ENCODE data around the gene PLPPR1.
"Not testable (repeated sequence)": the region's sequence is repeated elsewhere in the genome, so short reads cannot be mapped to it uniquely, and the experiment has no call there.

Gene PLPPR1

DNA sequence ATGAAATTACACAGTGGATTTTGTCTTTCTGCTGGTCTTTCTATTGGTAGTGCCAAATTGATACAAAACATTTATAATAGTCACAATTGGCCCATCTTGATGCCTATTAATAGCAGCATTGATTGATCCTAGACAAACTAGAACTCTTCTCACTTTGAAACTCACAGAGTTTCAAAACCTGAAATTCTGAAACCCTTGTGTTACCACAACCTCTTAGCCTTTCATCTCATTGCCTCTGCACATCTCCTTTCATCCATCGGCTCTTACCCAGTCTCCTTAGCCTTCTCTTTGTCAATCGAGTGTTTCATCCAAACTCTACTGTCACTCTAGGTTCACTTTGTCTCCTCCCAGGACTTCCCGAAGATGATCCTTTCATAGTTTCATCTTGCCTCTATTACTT is 22.1 kb downstream of the PLPPR1 start:
- DNase-seq: no peak

DNA sequence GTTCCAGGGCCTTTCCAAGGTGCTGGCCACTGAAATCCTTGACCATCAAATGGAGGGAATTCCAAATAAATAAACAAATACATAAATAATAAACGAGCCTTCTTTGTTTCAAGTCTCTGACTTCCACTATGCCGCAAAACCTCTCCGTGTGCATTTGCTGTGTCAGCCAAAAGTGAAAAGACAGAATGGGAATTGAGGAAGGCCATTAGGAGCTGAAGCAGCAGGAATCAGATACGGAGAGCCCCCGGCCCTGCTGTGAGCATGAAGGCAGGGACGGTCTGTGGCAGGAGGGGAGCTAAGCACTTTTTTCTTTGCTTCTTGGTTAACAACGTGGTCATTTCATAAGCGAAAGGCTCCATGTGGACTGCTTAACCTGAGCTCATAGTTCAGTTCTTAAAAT is 26.1 kb downstream of the PLPPR1 start:
- no peak for DNase-seq

GRCh38 chr9:101055516-101055915 is 27.0 kb downstream of the PLPPR1 start:
- no peak for DNase-seq

DNA sequence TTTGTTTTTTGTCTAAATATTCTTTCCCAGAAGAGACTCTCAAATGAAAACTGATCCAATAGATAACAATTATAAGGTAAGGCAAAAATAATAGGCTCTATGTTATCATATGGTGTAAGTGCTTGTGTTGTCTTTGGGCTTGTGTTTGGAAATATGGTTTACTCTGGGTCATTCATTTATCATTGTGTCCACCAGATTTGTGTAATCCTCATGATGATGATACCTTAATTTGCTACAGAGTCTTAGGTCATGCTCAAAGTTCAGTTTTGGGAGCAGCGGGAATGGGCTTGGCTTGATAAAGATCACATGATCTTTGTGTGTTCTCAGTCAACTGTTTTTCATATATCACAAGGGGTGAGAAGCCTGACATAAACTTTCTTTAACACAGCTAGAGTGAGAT is 34.2 kb downstream of the PLPPR1 start:
- no peak for DNase-seq

GRCh38 chr9:101063192-101063591 is 34.7 kb downstream of the PLPPR1 start:
- no peak for DNase-seq

DNA sequence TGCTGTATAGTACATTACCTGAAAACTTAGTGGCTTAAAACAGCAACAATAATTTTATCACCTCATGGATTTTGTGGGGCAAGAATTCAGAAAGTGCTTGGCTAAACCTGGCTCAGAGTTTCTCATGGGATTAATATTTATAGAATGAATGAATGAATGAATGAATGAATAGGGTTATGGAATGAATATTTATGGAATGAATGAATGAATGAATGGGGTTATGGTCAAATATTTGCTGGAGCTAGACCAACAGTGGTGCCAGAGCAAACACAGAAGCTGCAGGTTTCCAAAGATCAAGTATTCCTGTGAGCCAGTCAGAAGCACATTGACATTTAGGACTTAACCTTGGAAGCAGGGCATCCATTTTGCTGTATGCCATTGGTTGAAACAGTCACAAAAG is 35.7 kb downstream of the PLPPR1 start:
- no peak for DNase-seq

- DNase-seq: no peak
Measured at GRCh38 chr9:101065930-101066329, 37.4 kb downstream of the PLPPR1 start.

DNA sequence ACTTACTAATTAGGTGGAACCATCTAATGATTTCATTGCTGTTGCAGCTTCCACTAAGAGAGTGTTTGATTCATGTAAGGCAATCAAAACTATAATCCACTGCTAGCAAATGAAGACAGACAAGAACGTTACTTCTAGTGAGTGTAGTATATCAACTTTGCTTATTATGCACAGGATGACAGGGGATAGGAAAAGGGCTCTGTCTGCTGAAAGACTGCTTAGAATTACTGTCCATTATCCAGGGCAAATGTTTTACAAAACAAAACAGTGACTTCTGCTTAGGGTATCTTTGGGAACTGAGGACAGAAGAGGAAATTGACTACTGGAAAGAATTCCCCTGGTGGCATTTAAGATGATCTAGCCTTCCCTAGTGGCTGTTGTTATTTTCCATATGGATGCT is 40.2 kb downstream of the PLPPR1 start:
- no peak for DNase-seq

GRCh38 chr9:101072259-101072658 is 43.7 kb downstream of the PLPPR1 start:
- no peak for DNase-seq

DNA sequence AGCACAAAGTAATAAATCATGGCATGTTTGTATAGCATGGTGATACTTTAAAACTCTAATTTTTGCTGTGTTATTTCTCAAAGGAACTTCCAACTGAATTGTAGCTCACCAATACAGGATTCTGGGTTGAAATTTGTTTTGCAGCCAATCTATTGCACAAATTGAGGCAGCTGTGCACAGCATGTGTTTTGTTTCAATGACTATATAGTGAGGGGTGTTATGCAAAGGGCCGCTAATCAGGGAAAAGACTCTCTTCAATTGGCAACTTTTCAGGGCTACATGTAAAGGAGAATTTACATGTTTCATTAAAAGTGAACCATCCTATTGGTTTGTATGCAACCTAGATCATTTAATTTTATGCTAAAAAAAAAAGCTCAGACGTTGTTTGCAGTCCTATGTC is 44.6 kb downstream of the PLPPR1 start:
- no peak for DNase-seq

DNA sequence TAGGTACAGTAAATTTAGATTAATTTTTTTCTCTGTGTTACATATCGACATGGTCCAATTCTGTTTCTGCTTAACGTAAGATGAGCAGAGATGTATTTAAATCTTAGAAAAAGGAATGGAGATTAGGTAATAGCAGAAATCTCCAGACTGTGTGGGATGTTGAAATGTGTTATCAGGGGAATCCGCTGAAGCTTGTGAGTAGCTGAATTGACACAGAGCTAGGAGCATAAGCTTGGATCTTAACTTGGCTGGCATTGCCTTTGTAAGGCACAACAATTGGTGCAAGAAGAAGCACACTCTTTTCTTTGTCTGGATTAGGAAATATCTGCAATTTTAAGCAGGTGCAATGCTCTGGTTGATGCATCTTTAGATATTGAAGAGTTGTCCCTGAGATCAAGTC is 53.1 kb downstream of the PLPPR1 start:
- no peak for DNase-seq

DNA sequence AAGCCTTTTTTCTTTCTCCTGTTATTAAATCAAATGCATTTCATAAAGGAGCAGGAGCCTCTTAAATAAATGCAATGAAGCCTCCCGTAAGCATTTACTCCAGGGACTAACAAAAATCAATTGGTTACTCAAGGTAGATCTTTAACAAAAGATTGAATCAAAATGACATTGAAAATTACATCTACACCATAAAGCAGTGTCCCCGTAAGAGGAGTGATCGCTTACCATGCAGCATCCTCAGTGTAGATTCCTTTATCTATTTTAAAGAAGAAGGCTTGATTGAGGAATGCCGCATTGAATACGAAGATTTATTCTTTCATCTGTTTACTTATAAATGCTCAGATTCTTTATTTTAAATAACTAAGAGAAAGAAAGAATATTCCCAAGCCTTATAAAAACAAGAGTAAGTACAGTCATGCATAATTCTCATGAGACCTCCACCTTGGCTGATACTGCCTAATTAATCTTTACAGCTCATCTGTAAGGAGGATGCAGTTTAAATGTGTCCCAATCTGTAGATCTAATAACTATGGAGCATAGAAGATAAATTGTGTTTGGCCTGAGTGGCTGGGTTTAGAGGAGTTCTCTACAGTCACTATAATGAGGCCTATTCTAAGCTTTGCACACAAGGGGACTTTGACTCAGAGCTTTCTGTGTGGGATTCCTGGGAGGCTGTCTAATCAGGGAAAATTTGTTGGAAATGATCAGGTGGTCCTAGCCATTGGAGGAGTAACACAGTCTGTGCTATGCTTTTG is 55.1 kb downstream of the PLPPR1 start:
- no peak for DNase-seq

DNA sequence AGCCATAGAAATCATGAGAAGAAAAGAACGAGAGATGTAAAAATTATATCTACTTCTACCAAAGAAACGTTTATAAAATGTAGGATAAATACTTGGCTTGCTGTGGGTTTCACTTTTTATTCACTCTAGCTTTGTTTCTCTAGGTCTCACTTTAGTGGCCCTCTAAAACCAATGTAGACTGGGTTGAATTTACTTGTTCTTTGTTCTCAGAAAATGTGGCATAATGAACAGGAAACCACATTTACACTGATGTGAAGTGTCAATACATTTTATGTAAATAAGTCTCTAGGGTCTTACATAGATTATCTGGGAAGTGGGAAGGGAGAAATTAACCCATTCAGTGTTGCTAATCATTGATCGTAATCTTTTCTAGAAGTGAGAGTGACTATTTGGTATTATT is 58.9 kb downstream of the PLPPR1 start:
- DNase-seq: no peak

GRCh38 chr9:101092922-101093321 is 64.4 kb downstream of the PLPPR1 start:
- no peak for DNase-seq

GRCh38 chr9:101093620-101094019 is 65.1 kb downstream of the PLPPR1 start:
- DNase-seq: no peak

DNA sequence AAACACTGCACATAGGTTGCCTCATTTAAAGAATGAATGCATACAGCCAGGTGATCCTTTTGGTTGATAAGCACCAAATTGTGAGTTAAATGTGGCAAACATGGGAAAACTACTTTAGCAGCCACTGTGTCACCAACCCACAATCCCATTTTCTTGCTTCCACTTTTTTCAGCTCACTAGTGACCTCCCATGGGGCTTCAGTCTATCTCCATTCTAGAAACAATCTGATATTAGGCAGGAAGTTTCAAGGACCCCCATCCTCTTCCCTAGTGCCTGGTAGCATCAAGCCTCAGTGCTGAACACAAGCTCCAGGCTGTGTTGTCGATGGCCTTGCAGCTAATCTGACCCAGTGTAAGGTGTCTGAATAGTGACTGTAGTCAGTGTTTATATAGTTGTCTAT is 66.2 kb downstream of the PLPPR1 start:
- DNase-seq: no peak

DNA sequence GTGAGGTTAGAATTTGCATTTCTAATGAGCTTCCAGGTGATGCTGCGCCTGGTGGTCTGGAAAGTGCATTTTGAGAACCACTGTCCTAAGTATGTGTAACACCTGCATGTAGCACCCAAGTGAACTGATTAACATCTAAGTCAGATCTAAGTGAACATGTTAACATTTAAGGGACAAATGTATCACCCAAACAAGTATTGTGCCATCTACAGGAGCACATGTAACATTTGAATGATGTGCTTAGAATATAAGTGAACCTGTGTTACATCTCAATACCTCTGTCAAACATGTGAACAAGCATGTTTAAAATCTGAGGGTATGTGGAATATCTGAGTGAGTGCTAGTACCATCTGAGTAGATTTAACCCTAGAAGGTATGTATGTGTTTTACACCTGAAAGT is 68.7 kb downstream of the PLPPR1 start:
- no peak for DNase-seq

DNA sequence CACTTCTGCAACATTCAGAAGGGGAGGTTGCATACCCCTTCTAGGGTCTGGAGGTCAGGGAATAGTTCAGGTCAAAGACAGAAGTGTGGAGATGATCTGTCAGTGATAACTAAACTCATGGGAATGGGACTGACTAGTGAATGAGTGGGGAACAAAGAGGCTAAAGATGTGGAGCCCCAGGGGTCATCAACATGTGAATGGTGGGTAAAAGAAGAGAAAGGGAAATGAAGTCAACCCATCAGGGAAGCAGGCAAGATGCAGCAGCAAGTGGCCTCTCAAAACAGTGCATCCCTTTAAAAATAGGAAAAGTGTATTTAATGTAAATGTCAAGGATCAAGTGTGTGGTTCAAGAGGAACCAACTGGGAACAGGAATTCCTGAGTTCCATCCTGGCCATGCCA is 69.9 kb downstream of the PLPPR1 start:
- DNase-seq: no peak

- DNase-seq: no peak
Measured at GRCh38 chr9:101114317-101114716, 85.8 kb downstream of the PLPPR1 start.

- no peak for DNase-seq
Measured at GRCh38 chr9:101115102-101115501, 86.6 kb downstream of the PLPPR1 start.

DNA sequence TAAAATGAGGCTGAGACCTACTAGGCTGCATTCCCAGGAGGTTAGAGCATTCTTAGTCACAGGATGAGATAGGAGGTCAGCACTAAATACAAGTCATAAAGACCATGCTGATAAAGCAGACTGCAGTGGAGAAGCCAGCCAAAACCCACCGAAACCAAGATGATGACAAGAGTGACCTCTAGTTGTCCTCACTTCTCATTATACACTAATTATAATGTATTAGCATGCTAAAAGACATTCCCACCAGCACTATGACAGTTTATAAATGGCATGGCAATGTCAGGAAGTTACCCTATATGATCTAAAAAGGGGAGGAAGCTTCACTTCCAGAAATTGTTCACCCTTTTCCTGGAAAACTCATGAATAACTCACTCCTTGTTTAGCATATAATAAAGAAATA is 88.6 kb downstream of the PLPPR1 start:
- DNase-seq: no peak

GRCh38 chr9:101119206-101119819 is 90.8 kb downstream of the PLPPR1 start:
- DNase-seq: no peak

- no peak for DNase-seq
Measured at GRCh38 chr9:101121836-101122399, 93.4 kb downstream of the PLPPR1 start.

- no peak for DNase-seq
Measured at GRCh38 chr9:101126556-101126955, 98.0 kb downstream of the PLPPR1 start.

- not testable (repeated sequence) for DNase-seq
Measured at GRCh38 chr9:101127369-101127768, 98.8 kb downstream of the PLPPR1 start.
